ENCODE results near the gene SLC16A7. TPM values are rescaled to one million over a fixed set of nuclear protein-coding genes. Genes with fewer than 3 reads are reported as not detected.
"Not testable (repeated sequence)": the region's sequence is repeated elsewhere in the genome, so short reads cannot be mapped to it uniquely, and the experiment has no call there.

Gene SLC16A7, protein sequence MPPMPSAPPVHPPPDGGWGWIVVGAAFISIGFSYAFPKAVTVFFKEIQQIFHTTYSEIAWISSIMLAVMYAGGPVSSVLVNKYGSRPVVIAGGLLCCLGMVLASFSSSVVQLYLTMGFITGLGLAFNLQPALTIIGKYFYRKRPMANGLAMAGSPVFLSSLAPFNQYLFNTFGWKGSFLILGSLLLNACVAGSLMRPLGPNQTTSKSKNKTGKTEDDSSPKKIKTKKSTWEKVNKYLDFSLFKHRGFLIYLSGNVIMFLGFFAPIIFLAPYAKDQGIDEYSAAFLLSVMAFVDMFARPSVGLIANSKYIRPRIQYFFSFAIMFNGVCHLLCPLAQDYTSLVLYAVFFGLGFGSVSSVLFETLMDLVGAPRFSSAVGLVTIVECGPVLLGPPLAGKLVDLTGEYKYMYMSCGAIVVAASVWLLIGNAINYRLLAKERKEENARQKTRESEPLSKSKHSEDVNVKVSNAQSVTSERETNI
- total RNA-seq: 3.1 and 3.3 TPM in 2 replicates

DNA sequence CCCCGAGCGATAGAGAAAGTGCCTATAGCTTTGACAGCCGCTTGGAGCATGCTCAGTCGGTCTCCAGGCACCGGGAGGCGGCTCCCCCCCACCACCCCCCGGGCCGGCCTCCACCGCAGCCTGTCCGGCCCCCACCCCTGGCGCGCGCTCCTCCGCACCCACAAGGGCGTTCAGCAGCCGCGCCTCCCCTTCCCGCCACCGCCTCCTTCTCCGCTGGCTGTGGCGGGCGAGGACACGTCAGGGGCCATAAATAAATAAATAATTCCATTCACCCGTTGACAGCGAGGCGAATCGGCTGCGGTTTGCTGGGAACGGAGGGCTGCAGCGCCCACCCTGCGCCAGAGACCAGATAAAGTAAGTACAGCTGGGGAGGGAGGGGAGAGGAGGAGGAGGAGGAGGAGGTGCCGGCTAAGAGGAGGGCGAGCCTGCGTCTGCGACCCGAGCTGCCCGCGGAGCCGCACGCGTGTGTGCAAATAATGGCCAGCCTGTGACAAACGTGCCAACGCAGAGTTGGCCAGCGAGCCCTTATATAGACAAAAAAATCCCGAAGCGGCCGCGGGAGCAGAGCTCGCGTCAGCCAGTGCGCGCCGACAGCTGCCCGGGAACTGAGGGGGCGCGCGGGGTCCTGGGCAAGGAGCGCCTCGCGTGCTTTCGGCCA lies at the start of gene SLC16A7:
Gene SLC16A7, plus strand, starts transcription at position 147 of the 658 bp plus-strand sequence. CDS start 108,773 bp downstream, outside the sequence.
- DNase-seq (ENCODE audit: low read depth in 2 of 2): peak in 1 of 2 donors; percentile 75

DNA sequence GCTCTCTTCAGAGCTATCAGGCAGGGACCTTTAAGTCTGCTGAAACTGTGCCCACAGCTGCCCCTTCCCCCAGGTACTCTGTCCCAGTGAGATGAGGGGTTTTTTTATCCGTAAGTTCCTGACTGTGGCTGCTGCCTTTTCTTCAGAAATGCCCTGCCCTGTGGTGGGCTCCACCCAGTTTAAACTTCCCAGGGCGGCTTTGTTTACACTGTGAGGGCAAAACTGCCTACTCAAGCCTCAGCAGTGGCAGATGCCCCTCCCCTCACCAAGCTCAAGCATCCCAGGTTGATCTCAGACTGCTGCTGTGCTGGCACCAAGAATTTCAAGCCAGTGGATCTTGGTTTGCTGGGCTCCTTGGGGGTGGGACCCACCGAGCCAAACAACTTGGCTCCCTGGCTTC lies 46.9 kb upstream of the SLC16A7 start:
- no peak for DNase-seq (ENCODE audit: low read depth in 2 of 2)

DNA sequence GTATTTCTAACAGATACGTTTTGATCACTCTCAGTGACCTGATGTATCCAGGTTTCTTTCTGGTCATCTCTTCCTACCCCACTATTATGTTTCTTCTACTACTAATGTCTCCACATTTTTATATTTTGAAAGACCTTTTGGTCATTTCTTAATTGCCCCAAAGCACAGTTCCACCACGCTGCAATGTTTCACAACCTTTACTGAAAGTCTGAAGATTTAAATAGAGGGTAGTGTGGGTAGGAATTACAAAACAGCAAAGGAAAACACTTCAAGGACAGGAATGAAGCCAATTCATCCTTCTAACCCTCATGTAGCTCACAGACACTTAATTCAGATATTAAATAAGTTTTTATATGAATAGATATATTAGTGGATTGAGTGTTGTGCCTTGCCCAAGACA lies 36.1 kb upstream of the SLC16A7 start:
- no peak for DNase-seq (ENCODE audit: low read depth in 2 of 2)

DNA sequence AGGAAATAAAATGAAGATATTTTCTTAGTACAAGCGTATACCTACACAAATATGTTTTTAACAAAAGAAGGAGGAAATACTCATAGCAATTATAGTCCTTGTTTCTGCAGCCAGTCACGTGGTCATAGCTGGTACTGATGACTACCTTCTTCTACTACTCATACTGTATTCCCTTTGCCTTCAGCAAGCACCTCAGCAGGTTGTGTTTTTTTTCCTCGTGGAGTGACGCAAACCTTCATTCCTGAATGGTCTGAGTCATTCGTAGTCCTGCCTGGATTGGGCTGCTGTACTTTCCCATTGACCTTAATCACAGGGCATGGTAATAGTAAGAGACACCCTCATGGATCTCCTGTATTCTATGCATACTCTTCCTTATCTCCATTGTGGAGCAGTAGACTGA lies 25.7 kb upstream of the SLC16A7 start:
- DNase-seq (ENCODE audit: low read depth in 2 of 2): no peak

DNA sequence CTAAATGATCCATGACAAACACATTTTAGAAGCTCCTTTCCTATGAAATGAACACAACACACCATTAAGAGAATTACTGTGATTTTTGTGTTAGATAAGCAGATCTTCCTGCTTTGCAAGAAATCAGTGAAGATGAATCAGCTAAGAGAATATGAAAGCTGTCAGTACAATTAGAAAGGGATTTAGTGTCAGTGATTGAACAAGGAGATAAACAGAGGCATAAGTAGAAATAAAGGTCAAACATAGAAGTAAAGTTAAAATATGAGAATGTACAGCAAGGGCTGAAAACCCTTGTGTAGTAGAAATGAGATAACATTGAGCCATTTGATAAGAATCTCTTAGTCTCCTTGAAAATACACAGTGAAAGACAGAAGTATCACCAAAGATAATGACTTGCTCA lies 21.4 kb upstream of the SLC16A7 start:
- DNase-seq (ENCODE audit: low read depth in 2 of 2): no peak

DNA sequence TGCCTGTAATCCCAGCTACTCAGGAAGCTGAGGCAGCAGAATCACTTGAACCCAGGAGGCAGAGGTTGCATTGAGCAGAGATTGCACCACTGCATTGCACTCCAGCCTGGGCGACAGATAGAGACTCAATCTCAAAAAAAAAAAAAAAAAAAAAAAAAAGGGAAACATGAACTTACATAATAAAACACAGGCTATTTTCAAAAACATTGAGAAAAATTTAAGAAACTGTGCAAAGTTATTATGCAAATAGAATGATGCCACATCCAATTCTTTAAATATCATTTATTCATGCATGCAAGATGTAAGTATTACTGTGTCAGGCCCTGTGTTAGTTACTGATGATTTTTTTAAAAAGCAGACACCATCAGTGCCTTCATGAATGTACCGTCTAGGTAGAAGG lies 20.0 kb upstream of the SLC16A7 start:
- DNase-seq (ENCODE audit: low read depth in 2 of 2): no peak

DNA sequence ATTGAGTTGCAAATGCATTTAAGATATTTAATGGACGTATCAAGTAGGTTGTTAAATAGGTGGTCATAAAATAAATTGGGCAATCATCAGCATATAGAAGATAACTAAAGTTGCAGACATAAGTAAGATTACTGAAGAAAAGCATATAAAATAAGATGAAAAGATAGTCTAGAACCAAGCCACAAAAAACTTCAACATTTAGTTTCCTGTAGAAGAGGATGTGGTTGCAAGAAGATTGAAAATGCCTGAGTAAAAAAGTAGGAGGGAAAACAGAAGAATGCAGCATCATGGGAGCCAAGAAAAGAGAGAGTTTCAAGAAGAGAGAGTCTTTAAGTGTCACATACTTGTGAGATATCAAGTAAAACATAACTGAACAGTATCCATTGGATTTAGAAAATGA lies 17.6 kb upstream of the SLC16A7 start:
- no peak for DNase-seq (ENCODE audit: low read depth in 2 of 2)

DNA sequence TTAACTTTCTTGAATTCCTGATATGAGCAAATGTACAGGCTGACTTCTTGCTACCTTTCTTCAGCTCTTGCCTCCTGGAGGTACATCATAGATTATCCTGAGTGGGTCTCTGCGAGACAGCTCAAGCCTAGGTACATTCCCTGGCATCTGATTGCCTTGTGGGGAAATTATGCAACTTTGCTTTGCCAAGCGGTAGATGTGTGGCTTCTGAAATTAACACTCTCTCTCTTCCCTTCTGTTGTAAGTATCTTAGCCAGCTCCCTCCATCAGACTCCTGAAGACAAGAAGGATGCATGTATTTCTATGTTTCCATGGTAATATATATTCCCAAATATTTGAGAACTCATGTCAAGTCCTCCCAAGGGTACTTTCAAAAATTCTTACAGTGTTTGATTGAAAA lies 16.2 kb upstream of the SLC16A7 start:
- DNase-seq (ENCODE audit: low read depth in 2 of 2): no peak

DNA sequence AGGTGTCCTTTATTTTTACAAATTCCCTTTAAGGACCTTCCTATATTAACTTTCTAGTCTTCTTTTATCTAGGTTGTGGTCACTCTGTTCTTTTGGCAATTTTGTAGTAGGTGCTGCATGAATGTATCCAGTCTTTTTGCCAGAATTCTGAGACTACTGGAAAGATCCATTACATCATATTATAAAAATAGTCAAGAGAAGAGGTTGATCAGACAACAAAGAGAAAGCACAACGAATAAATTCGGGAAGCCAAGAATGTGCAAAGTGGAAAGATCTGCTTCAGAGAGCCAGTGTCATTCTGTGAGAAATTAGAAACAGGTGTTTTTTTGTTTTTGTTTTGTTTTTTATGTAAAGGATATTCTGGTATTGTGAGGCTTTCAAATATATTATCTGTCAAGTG lies 15.8 kb upstream of the SLC16A7 start:
- DNase-seq (ENCODE audit: low read depth in 2 of 2): no peak

DNA sequence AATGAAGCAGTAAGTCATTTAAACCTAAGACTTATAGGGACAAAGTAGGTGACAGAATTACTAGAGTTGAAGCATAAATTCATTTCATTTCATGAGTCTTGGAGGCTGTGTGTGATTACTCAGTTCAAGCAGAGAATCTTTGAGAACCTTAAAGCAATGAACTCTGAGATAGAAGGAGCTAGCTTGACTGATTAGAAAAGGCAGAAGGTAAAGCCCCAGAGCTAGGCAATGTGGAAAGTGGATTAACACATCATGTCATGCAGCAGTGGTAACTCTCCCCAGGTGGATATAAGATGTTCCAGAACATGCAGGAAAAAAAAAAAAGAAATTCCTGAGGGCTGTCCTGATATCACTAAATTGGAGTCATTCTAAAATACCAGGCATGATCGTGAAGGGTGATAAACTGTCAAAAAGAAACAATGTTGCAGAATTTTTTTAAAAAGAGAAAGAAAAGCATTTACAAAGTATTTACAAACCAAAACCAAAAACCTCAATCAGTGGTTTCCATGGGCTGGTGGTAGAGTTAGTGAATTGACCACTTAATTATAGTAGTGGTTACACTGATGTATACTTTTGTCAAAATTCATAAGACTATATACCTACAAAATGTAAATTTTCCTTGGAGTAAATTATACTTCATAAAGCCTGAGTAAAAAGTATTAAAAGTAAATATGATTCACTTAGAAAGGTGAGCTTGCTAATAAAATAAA lies 12.7 kb upstream of the SLC16A7 start:
- DNase-seq (ENCODE audit: low read depth in 2 of 2): no peak

DNA sequence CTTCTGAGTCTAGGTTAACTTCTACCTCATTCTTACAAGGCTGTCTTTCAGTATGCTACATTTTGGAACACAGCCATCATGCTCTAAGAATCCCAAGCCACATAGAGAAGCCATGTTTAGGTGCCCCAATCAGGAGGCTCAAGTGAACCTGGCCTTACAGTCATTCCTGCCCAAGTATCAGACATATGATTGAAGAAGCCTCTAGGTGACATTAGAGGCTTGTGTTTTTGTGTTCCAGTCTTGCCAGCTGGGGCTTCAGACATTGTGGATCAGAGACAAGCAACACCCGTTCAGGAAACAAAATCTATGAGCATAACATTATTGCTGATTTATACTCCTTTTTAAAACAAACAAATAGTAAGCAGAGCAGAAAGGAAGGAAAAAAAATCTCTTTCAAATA lies 8.1 kb upstream of the SLC16A7 start:
- DNase-seq (ENCODE audit: low read depth in 2 of 2): no peak

DNA sequence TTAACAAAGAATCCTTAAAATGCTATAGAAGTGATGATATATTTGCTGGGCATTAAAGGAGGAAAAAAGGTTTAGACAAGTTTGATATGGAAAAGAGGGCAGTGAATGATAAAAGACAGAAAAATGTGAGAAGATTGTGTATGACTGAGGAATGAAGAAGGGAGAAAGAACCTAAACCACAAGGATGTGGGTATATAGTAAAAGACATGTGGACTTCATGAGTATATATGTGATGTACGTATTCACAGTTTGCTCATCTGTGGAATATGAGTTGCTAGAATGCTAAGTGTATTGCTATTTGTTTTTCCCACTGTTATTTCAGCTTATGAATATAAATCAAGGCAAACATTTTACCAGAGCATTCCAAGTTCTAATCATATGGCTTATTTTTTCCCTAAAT lies 2.1 kb upstream of the SLC16A7 start:
- no peak for DNase-seq (ENCODE audit: low read depth in 2 of 2)

DNA sequence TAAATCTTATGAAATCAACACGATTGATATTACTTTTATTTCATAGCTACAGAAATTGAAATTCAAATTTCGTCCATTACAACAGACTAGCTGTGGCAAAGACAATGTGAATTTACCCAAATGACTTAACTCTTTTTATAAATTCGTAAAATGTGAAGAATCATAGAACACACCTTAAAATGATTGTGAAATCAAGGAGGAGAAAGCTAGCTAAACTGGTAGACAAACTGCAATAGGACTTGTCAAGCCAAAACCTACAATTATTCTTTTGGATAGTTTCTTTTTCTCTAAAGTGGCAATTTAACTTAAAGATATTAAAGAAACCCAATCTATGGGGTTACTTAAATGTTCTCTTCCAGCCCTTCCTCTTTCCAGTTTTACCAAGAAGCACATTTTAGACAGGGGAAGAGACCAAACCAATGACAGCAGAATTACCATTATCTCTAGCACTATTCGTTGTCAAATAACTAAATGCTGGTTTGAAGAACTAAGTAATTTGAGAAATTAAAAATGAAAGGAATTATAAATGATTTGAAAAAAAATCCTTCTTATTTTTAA lies 807 bp upstream of the SLC16A7 start:
- no peak for DNase-seq (ENCODE audit: low read depth in 2 of 2)

DNA sequence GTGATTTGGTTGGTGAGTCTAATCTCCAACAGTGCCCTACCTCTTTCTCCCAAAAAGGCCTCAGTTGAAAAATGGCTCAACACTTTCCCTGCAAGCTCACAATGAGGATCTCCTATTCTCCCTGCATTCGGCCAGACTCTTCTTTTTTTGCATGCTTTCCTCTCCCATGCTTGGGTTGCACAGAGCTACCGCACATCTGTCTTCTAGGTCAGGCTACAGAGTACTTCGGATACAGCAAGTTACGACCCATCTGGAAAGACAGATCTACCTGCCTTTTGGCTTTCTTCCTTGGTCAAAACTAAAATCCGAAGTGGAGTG lies 305 bp upstream of the SLC16A7 start:
- no peak for DNase-seq (ENCODE audit: low read depth in 2 of 2)

DNA sequence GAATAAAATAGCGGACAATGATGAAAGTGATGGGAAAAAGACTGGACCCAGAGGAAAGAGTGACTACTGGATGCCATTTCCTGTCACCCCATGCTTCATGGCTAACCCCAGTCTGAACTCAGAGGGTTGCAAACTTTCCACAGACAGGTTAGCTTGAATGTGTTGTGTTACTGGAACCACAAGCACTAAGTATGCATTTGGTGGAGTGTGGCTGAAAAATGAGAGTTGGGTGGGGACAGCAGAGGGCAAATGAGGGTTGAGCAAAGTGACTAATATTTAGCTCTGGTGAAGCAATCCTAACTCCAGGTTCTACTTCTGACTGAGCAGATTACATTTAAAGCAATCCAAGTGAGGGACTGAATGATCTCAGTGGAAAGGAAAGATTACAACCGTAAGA lies 1.6 kb downstream of the SLC16A7 start:
- DNase-seq (ENCODE audit: low read depth in 2 of 2): peak; percentile 18 to 47

DNA sequence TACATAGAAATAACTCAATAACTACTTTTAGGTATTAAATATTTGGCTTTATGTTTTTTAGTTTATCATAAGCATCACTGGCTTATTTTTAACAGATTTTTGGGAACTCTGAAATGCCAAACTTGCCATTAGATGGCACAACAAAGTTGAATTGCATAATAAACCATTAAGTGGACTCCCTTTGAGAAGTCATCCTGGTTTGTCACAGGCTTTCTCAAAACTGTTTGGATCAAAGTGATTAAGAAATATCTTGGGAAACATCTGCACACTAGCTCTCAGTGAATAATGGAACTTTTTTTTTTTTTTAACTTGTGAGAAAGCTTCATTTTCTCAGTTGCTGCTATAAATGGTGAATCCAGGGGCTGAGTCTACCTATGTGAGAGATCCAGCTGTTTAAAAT lies 4.3 kb downstream of the SLC16A7 start:
- no peak for DNase-seq (ENCODE audit: low read depth in 2 of 2)

DNA sequence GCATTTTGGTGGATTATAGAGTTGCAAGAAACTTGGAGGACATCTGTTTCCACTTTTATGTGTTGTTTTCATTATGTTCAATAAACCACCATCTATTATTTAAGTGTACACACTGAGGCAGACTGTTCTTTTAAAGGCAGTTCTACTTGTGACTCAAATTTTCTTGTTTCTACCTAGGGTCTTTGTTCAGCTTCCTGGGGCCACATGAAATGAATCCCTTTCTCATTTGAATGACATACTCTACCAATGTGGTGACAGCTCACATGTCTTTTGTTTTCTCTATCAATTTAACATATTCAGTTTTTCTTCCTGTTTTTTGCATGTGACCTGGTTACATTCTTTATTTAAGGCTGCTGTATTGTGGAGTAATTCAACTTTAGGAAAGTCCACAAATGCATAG lies 7.9 kb downstream of the SLC16A7 start:
- DNase-seq (ENCODE audit: low read depth in 2 of 2): no peak

DNA sequence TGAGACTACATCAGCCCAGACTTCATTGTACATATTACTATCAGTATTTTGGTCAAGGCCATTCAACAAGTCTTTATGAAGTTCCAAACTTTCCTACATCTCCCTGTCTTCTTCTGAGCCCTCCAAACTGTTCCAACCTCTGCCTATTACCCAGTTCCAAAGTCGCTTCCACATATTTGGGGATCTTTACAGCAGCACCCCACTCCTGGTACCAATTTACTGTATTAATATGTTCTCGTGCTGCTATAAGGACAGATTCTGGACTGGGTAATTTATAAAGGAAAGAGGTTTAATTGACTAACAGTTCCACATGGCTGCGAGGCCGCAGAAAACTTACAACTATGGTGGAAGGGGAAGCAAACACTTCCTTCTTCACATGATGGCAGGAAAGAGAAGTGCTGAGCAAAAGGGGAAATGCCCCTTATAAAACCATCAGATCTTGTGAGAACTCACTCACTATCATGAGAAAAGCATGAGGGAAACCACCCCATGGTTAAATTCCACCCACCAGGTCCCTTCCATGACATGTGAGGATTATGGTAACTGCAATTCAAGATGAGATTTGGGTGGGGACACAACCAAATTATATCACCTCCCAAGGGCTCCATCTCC lies 17.1 kb downstream of the SLC16A7 start:
- not testable (repeated sequence) for DNase-seq (ENCODE audit: low read depth in 2 of 2)

DNA sequence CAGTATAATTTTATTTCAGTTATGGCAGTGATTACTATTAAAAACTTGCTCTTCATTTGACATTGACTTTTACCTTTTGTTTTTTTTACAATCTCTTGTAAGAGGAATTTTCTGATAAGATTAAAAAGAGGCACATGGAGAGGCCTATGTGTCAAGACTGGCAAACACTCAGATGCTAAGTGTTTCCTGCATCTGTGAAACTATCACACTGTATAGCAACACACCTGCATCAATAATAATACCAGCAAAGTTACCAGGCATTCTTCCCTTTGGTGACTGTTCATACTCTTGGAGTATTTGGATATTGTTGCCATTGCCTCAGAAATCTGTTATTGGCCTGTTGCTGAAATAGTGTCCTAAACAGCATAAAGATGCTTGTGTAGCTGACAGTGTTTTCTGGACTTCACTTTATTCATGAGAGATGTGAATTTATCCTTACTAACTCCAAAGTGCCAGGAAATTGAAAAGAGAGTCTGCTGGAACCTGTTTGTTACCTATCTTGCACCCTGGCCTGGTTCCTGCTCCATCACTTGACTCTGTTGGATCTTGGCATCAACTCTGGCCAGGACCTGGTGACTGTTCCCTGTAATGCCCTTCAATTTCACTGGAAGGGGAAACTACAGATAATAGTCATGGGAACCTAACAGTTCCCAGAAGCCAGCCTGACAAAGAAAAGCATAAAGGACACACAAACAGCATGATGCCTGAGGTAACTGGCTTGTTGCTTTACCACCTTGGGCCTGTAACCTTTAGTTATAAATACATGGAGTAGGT lies 19.8 kb downstream of the SLC16A7 start:
- no peak for DNase-seq (ENCODE audit: low read depth in 2 of 2)

DNA sequence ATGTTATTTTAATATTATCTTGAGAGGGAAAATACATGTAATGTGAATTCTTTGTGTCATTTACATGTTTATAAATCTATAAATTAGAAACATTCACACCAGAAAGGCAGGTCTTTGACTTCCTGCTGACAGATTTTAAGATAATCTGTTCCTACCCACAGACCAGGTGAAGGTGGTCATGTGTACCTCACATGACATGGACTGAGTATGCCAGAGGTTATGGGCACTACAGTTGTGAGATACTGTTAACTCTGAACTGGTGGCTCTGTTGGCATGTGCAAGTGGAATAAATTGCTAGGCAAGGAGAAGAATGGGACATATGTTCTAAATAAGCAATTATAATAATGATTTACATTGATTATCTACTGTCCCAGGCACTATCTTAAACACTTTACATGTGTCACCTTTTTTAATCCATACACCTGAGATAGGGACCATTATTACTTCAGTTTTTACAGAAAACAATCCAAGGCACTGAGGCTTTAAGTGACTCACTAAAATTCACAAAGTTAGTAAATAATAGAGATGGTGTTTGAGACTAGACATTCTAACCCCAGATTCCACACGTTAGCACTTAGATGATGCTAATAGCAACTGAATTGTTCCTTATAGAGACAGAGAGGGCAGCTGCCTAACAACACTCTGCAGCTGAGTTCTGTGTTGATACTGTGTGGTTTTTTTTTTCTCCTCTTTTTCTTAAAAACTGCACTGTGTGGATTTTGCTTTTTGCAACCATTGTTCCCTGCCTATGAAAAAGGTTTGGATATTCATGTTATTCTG lies 23.8 kb downstream of the SLC16A7 start:
- no peak for DNase-seq (ENCODE audit: low read depth in 2 of 2)

Measured in dermis microvascular lymphatic vessel endothelial cell (primary cell).